Right lobe of liver (tissue), 6 donors: ENCODE results near the gene GGA1. TPM values are rescaled to one million over a fixed set of nuclear protein-coding genes. Genes with fewer than 3 reads are reported as not detected.
A peak's percentile ranks its signal among the peaks of the same experiment; 100 is the strongest.

Experiments
- ATAC-seq, 4 donors: fragments of 200-7000 bp; cut with Tn5 transposase; one replicate each; pipeline ENCODE4 v1.9.1; 2020; ENCODE audit warnings: mild to moderate bottlenecking in 4 of 4, moderate library complexity in 4 of 4
- DNase-seq, 3 donors: peaks; one replicate each; pipeline ENCODE4 v3.0.0-alpha.2; 2020
- H3K27ac ChIP-seq, 3 donors: fragments of 200-600 bp; one replicate each; pipeline ENCODE4 v1.8.0; 2022
- H3K27me3 ChIP-seq, 2 donors: fragments of 200-600 bp; one replicate each; pipeline ENCODE4 v1.8.0; 2022
- H3K36me3 ChIP-seq, 4 donors: fragments of 200-600 bp; sonication (generic) in 1 of 4; one replicate each; pipeline versions ENCODE4 v1.5.1 to v1.8.0; 2017 to 2022; ENCODE audit warnings: control low read depth in 1 of 4
- H3K4me1 ChIP-seq, 4 donors: fragments of 200-600 bp; sonication (generic) in 1 of 4; one replicate each; pipeline versions ENCODE4 v1.5.1 to v1.8.0; 2017 to 2022; ENCODE audit warnings: control low read depth in 1 of 4
- H3K4me3 ChIP-seq, 3 donors: fragments of 200-600 bp; one replicate each; pipeline ENCODE4 v1.8.0; 2022
- H3K9me3 ChIP-seq, 4 donors: fragments of 200-600 bp; sonication (generic) in 1 of 4; one replicate each; pipeline versions ENCODE4 v1.5.1 to v1.8.0; 2017 to 2022; ENCODE audit warnings: control low read depth in 1 of 4
- POLR2A ChIP-seq: fragments of 450-650 bp; IDR thresholded peaks from one replicate; pipeline ENCODE4 v1.6.1; 2017; ENCODE audit warnings: antibody characterized with exemption, mild to moderate bottlenecking
- WGBS: methylation state at CpG from one replicate; pipeline ENCODE4 v1.1.6; 2018; ENCODE audit warnings: low coverage, low lambda C conversion rate; ENCODE audit not compliant: insufficient coverage; ENCODE audit errors: missing lambda C conversion rate; 5-methylcytosine and 5-hydroxymethylcytosine counted together
- intact Hi-C, 2 donors: fragments of 100-400 bp; cut with DNase I; formaldehyde crosslinking; loops; one replicate each; pipeline versions ENCODE4 v1.11.2 to v1.14.1; 2022
- total RNA-seq, 6 experiments: library from RNA; depleted of rRNA in 2 of 6; stranded (reverse); fragments of >200 nt in 2 of 6; fragmentation: NEBNext Ultra II Directional in 3 of 6; extraction: Animal tissue kit (Norgen Biotek cat#: 25700) in 3 of 6; gene quantifications; one replicate each; pipeline versions ENCODE4 v1.1.0 to v1.2.4, GENCODE V29; 2016 to 2023
- TF ChIP-seq, protein P1 (sequence below), 4 donors: fragments of 200-600 bp in 3 of 4; fragments of 450-650 bp in 1 of 4; IDR thresholded peaks; one replicate each; pipeline versions ENCODE4 v1.5.1 to v1.8.0; 2016 to 2022; ENCODE audit warnings: antibody characterized with exemption in 4 of 4, mild to moderate bottlenecking in 2 of 4
- donor health status: DM: no; HTN: yes; CAD: no.
- donor health status: DM: no; HTN: no; CAD: no.
- donor health status: DM: no; HTN: no; CAD: no.
- donor health status: DM: no; HTN: yes; CAD: no.
- donor health status: DM: no; HTN: yes; CAD: no.

The GGA1 gene
- total RNA-seq, 6 experiments from 2014 or later: 18.4 to 27.3 (median 24.1) TPM

DNA sequence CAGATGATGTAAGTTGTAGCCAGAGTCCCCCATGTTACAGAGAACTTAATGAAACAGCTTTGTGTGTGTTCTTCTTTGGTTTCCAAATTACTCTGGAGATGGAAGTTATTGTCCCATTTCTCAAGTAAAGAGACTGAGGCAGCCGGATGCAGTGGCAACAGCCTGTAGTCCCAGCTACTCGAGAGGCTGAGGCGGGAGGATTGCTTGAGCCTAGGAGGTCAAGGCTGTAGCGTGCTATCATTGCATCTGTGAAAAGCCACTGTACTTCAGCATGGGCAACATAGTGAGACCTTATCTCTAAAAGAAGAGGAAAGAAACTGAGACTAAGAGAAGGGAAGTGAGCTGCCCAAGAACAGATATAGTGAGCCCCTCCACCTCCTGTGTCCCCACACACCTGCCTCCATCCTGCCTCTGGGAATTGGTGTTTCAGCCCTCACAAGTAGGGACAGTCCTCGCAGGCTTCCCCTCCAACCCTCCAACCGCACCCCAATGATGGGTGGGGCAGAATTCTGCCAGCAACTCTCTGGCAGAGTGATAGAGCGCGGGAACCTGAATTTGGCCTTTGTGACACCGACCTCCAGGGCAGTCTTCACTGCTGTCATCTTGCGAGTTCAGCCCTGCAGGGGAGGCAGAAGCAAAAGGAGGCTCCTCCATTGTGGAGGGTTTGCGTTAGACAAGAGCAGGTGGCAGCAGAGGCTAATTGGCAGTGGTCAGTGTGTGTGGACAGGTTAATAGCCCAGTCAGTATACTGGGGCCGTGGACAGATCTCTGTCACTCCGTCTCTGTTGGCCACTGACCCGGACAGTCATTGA is 51.5 kb downstream of the GGA1 start:
- peak overlapping the region; percentile 63 to 85 (median 75) for H3K4me3 ChIP-seq
- whole genome bisulfite sequencing: 19% methylated on average over 12 of the region's 14 CpGs
- H3K27ac ChIP-seq: peak overlapping the region; percentile 57 to 77 (median 69)
- intact Hi-C loops: no loop called here
- peaks cover 0 to 39% (median 16%) of the 10 kb centered on the region in 4 donors for H3K4me1 ChIP-seq
- DNase-seq (no peak), ATAC-seq (no peak)
- peaks cover 0 to under 1% (median 0%) of the 10 kb centered on the region in 4 donors for H3K36me3 ChIP-seq
- no peaks in the 10 kb centered on the region for H3K9me3 ChIP-seq
- no peaks in the 10 kb centered on the region for H3K27me3 ChIP-seq
- TF ChIP-seq POLR2A: no peak
- TF ChIP-seq, protein P1, sequence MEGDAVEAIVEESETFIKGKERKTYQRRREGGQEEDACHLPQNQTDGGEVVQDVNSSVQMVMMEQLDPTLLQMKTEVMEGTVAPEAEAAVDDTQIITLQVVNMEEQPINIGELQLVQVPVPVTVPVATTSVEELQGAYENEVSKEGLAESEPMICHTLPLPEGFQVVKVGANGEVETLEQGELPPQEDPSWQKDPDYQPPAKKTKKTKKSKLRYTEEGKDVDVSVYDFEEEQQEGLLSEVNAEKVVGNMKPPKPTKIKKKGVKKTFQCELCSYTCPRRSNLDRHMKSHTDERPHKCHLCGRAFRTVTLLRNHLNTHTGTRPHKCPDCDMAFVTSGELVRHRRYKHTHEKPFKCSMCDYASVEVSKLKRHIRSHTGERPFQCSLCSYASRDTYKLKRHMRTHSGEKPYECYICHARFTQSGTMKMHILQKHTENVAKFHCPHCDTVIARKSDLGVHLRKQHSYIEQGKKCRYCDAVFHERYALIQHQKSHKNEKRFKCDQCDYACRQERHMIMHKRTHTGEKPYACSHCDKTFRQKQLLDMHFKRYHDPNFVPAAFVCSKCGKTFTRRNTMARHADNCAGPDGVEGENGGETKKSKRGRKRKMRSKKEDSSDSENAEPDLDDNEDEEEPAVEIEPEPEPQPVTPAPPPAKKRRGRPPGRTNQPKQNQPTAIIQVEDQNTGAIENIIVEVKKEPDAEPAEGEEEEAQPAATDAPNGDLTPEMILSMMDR (IDR thresholded peaks at IDR 0.05): no peak

DNA sequence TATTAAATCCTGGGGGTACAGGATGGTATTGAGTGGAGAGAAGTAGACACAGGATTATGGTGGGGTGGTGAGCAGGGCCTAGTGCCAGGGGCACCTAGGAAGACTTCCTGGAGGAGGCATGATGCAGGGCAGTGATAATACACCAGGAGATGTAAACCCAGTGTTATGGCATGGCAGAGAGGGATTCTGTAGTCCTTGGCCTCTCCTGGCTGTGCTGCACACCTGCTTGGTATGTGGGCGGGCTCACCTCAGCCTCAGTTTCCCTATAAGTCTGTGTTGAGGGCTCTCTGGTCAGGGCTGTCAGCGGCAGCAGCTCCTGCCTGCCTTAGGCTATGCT is 52.0 kb downstream of the GGA1 start:
- no peak for DNase-seq
- H3K4me3 ChIP-seq: peak overlapping the region in 2 of 3 donors; percentile 75 to 85

DNA sequence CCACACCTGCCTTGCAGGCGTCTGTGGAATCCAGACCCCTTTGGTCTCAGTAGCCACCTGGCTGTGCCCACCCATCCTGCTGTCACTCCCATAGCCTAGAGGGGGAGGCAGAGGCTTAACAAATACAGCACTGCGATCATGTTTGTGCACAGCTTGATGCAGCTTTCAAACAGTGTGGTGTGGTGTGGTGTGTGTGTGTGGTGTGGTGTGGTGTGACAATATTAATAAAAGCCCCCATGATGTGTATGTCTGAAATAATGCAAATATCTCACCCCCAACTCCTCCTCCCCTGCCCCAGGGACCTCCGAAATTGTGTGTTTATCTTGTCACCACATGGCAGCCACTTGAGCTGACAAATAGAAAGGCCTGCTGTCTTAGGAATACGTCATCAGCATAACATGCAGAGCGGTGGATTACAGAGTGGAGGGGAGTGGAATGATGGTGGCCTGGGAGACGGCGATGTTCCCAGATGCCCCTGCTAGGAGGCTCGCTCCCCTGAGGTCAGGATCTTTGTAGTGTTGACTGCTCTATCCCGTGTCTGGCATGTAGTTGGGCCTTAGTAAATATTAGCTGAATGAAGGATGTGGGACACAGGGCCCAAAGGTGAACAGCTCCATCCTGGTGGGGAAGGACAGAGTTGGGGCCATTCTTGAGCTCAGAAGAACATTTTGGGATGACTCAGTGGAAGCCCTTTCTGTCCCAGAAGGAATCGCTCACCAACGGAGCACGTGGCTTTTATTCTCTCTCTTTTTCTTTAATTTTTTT is 52.7 kb downstream of the GGA1 start:
- peak; percentile 3 to 17 (median 9) for ATAC-seq
- Histone ChIP-seq H3K36me3 (peaks cover 0 to 13% (median 7%) of the 10 kb centered on the region in 4 donors), H3K27me3 (no peaks in the 10 kb centered on the region), H3K4me3 (peak overlapping the region in 2 of 3 donors; percentile 75 to 85), H3K9me3 (no peaks in the 10 kb centered on the region), H3K4me1 (peaks cover 0 to 39% (median 16%) of the 10 kb centered on the region in 4 donors), H3K27ac (peak overlapping the region in 1 of 3 donors; percentile 42)
- 25% methylated on average over 11 of the region's 12 CpGs for WGBS
- intact Hi-C loops: no loop called here
- no peak for TF ChIP-seq POLR2A
- TF ChIP-seq, protein P1 (IDR thresholded peaks at IDR 0.05): peak in 3 of 4 donors; percentile 20 to 33 (median 25)
- DNase-seq: no peak

More for the DNA sequence above, 52.0 kb downstream of the GGA1 start:
- intact Hi-C loops: no loop called here
- Histone ChIP-seq H3K9me3 (no peaks in the 10 kb centered on the region), H3K27me3 (no peaks in the 10 kb centered on the region), H3K4me1 (peaks cover 0 to 39% (median 16%) of the 10 kb centered on the region in 4 donors), H3K27ac (peak overlapping the region in 1 of 3 donors; percentile 42), H3K36me3 (peaks cover 0 to 7% (median 3%) of the 10 kb centered on the region in 4 donors)
- no peak for ATAC-seq
- WGBS: no CpG with 5 or more reads among the region's 2 CpGs
- TF ChIP-seq, protein P1 (IDR thresholded peaks at IDR 0.05): no peak
- TF ChIP-seq POLR2A: no peak

DNA sequence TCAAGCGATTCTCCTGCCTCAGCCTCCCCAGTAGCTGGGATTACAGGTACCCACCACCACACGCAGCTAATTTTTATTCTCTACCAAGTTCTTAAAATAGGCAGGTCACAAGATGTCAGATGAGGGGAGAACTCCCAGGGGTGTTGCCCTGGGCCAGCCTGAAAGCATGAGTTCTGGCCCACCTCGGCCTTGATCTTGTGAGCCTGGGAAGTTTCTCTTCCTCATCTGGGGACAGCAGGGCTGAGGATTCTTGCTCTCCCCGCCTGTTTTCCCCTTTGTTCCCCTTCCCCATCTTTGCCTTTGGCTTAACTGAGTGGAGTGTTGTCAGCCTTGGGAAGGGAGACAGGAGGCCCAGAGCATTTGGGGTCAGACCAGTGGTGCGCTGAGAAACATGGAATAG is 53.4 kb downstream of the GGA1 start:
- TF ChIP-seq, protein P1 (IDR thresholded peaks at IDR 0.05): no peak
- TF ChIP-seq POLR2A: no peak
- WGBS: 78% methylated on average over 4 of the region's 5 CpGs
- Histone ChIP-seq H3K4me3 (no peak overlapping the region), H3K27me3 (no peaks in the 10 kb centered on the region), H3K9me3 (no peaks in the 10 kb centered on the region), H3K36me3 (peaks cover 0 to 18% (median 9%) of the 10 kb centered on the region in 4 donors), H3K27ac (no peak overlapping the region), H3K4me1 (peaks cover 0 to 39% (median 16%) of the 10 kb centered on the region in 4 donors)
- ATAC-seq (no peak), DNase-seq (no peak)
- intact Hi-C loops: no loop called here
